ENCODE measurements around the gene CAPG.

Gene CAPG

GRCh38 chr2:85401844-85402243 lies 8.3 kb downstream of the CAPG start:
- H3K9ac ChIP-seq (ENCODE audit: low read depth, low read length, poor library complexity, severe bottlenecking), result no peak overlapping the region
- H3K9me3 ChIP-seq (ENCODE audit: insufficient read depth, low read depth, low read length), result no peaks in the 10 kb centered on the region
- H3F3A ChIP-seq (ENCODE audit: low read depth), result peaks cover 17% of the 10 kb centered on the region
- H3K4me3 ChIP-seq (ENCODE audit: low read length, poor library complexity, severe bottlenecking), result no peak overlapping the region
- H3K27me3 ChIP-seq (ENCODE audit: insufficient read depth, low read length, poor library complexity, severe bottlenecking), result no peaks in the 10 kb centered on the region
- peaks cover 37% of the 10 kb centered on the region for H3K79me2 ChIP-seq (ENCODE audit: insufficient read depth, low read length)
- peaks cover 25% of the 10 kb centered on the region for H3K4me1 ChIP-seq (ENCODE audit: insufficient read depth, low read length, poor library complexity, severe bottlenecking)
- H3K9me2 ChIP-seq (replicated peaks; ENCODE audit: low read depth, low read length), result no peaks in the 10 kb centered on the region
- no peak overlapping the region for H2AFZ ChIP-seq (ENCODE audit: low read length)
- TF ChIP-seq EZH2phosphoT487 (IDR thresholded peaks at IDR 0.05; ENCODE audit: borderline replicate concordance) (no peak), CTCF (conservative IDR thresholded peaks at IDR 0.05; ENCODE audit: low read length) (no peak)
- no peak overlapping the region for H3K4me2 ChIP-seq (ENCODE audit: low read depth, low read length, poor library complexity, severe bottlenecking)
- H4K20me1 ChIP-seq (ENCODE audit: insufficient read depth, low read length, poor library complexity, severe bottlenecking), result no peaks in the 10 kb centered on the region
- peaks cover 43% of the 10 kb centered on the region; the same call in 1 of the 2 replicates for H3K36me3 ChIP-seq (ENCODE audit: insufficient read depth, low read length)

GRCh38 chr2:85401464-85401805 lies 8.7 kb downstream of the CAPG start:
- Histone ChIP-seq H3K4me2 (ENCODE audit: low read depth, low read length, poor library complexity, severe bottlenecking) (no peak overlapping the region), H2AFZ (ENCODE audit: low read length) (no peak overlapping the region), H3K4me1 (ENCODE audit: insufficient read depth, low read length, poor library complexity, severe bottlenecking) (peaks cover 21% of the 10 kb centered on the region), H3K9me3 (ENCODE audit: insufficient read depth, low read depth, low read length) (no peaks in the 10 kb centered on the region), H3K4me3 (ENCODE audit: low read length, poor library complexity, severe bottlenecking) (no peak overlapping the region), H3K27me3 (ENCODE audit: insufficient read depth, low read length, poor library complexity, severe bottlenecking) (no peaks in the 10 kb centered on the region), H3F3A (ENCODE audit: low read depth) (peaks cover 16% of the 10 kb centered on the region), H3K79me2 (ENCODE audit: insufficient read depth, low read length) (peaks cover 35% of the 10 kb centered on the region), H4K20me1 (ENCODE audit: insufficient read depth, low read length, poor library complexity, severe bottlenecking) (no peaks in the 10 kb centered on the region), H3K9ac (ENCODE audit: low read depth, low read length, poor library complexity, severe bottlenecking) (no peak overlapping the region), H3K36me3 (ENCODE audit: insufficient read depth, low read length) (peaks cover 47% of the 10 kb centered on the region; the same call in 1 of the 2 replicates), H3K9me2 (replicated peaks; ENCODE audit: low read depth, low read length) (no peaks in the 10 kb centered on the region)
- TF ChIP-seq EZH2phosphoT487 (IDR thresholded peaks at IDR 0.05; ENCODE audit: borderline replicate concordance) (no peak), CTCF (conservative IDR thresholded peaks at IDR 0.05; ENCODE audit: low read length) (no peak)

- Histone ChIP-seq H3K4me2 (ENCODE audit: low read depth, low read length, poor library complexity, severe bottlenecking) (no peak overlapping the region), H3F3A (ENCODE audit: low read depth) (peaks cover 10% of the 10 kb centered on the region), H3K79me2 (ENCODE audit: insufficient read depth, low read length) (peaks cover 35% of the 10 kb centered on the region), H3K4me1 (ENCODE audit: insufficient read depth, low read length, poor library complexity, severe bottlenecking) (peaks cover 15% of the 10 kb centered on the region), H3K36me3 (ENCODE audit: insufficient read depth, low read length) (peaks cover 48% of the 10 kb centered on the region; the same call in 1 of the 2 replicates), H3K9me2 (replicated peaks; ENCODE audit: low read depth, low read length) (no peaks in the 10 kb centered on the region), H3K27me3 (ENCODE audit: insufficient read depth, low read length, poor library complexity, severe bottlenecking) (no peaks in the 10 kb centered on the region), H4K20me1 (ENCODE audit: insufficient read depth, low read length, poor library complexity, severe bottlenecking) (no peaks in the 10 kb centered on the region), H2AFZ (ENCODE audit: low read length) (no peak overlapping the region), H3K4me3 (ENCODE audit: low read length, poor library complexity, severe bottlenecking) (no peak overlapping the region), H3K9me3 (ENCODE audit: insufficient read depth, low read depth, low read length) (no peaks in the 10 kb centered on the region), H3K9ac (ENCODE audit: low read depth, low read length, poor library complexity, severe bottlenecking) (no peak overlapping the region)
- TF ChIP-seq CTCF (conservative IDR thresholded peaks at IDR 0.05; ENCODE audit: low read length), result no peak
- no peak for TF ChIP-seq EZH2phosphoT487 (IDR thresholded peaks at IDR 0.05; ENCODE audit: borderline replicate concordance)
Observed at GRCh38 chr2:85400541-85401463, 9.4 kb downstream of the CAPG start.

Measured in Loucy (cell line).